Myocyte (in vitro differentiated cells): ENCODE measurements around the gene GTF3A. TPM values are rescaled to one million over a fixed set of nuclear protein-coding genes. Genes with fewer than 3 reads are reported as not detected.

Experiments
- DNase-seq: peaks from one replicate; pipeline ENCODE4 v3.0.0-alpha.2; 2012; ENCODE audit warnings: low read depth
- total RNA-seq: library from RNA; depleted of rRNA; stranded (reverse); fragments of >200 nt; gene quantifications from 2 replicates; pipeline ENCODE4 v1.2.3, GENCODE V29; 2014

The GTF3A gene
- total RNA-seq, 1 donor from 2014 or later: 279 TPM

DNA sequence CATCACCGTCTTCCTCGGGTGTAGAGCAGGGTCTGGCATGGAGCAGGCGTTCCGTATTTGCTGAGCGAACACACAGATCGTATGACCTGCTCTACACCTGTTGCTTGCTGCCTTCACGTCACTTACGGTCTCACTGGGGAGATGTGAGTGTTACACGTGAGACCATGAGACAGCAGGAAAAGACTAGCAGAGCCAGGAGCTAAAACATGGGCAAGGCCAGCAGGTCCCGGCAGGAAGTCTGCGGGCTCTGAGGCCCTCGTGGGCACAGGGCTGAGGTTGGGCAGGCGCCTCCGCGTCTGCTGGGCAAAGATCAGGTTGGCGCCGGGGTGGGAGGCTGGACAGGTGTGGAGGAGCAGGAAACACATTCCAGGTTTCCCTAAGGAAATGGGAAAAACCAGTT lies 19.7 kb upstream of the GTF3A start:
- DNase-seq: no peak

DNA sequence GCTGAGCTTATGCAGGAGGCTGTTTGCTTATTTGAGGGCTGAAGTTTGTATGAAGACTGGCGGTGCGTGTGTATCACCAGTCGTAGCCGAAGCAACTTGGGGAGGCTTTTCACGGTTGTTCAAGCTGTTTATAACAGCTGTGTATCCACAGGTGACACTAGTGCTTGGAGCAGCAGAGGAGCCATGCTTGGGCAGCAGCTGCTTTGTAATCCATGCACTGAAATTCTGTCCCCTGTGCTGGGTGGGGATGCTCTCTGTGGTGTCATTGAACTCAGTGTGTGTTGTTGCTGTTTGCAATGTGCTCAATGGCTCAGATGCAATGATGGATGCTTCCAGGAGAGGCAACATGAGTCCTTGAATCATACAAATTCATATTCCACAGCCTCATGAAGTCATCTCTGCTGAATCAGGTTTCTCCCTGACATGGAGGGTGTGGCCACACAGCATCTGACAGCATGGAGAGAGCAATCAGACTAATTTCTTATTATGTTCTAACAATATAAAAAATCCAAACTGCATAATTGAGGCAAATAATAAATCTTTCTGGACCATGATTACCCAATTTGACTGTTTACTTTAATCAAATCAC lies 18.8 kb upstream of the GTF3A start:
- DNase-seq: no peak

DNA sequence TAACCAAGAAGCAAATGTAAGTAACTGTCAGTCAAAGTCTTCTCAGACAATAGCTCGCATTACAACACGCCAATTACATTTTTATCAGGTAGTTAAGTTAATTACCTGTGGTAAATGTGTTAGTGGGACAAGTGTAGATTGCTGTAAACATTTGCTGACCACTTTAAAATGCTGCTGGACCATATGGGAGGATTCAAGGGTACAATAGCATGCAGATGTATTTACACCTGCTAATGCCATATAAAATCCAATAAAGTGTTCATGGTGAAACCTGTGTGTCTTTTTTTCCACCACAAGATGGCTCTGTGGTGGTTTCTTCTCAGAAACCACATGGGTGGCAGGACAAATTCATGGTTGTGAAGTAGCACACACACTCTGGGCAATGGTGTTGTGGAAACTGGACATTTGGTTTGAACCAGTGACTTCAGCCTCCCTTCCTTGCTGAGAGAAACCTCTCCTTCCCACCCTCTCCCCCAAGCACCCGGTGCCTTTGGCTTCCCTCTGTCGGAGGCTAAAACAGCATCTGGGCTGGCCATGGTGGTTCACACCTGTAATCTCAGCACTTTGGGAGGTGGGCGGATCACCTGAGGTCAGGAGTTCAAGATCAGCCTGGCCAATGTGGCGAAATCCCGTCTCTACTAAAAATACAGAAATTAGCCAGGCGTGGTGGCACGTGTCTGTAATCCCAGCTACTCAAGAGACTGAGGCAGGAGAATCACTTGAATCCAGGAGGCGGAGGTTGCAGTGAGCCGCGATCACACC lies 18.1 kb upstream of the GTF3A start:
- peak; percentile 64 for DNase-seq

DNA sequence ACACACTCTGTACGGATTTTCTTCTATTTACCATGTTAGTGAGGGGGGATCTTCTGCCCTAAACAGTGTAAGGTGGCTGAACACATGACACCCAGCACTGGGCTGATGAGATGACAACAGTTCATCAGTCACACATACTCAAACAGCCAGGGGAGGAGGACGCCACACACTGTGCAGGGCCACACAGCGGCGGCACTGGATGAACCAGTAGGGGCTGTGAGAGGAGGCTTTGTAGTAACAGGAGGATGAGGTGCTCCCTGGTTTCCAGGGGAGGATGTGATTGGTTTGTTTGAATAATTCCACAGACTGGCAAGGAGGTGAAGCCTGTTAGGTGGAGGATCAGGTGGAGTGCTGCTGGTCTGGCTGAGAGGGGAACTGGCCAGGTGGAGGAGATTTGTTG lies 16.3 kb upstream of the GTF3A start:
- no peak for DNase-seq

DNA sequence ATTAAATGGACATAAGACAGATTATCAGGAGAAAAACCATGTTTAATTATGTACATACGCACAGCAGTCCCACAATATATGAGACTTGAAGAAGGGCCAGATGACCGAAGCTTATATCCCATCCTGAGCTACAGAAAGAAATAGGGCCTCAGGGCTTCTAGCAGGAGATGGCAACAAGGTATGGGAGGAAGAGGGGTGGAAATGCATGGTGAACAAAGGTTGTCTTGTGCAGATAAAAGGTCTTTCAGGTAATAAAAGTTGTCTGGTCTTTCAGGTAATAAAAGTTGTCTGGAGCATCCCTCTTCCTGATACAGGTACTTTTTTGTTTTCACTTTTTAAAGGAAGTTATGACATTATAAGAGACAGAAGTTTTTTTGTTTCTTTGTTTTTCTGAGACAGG lies 15.4 kb upstream of the GTF3A start:
- DNase-seq: no peak

DNA sequence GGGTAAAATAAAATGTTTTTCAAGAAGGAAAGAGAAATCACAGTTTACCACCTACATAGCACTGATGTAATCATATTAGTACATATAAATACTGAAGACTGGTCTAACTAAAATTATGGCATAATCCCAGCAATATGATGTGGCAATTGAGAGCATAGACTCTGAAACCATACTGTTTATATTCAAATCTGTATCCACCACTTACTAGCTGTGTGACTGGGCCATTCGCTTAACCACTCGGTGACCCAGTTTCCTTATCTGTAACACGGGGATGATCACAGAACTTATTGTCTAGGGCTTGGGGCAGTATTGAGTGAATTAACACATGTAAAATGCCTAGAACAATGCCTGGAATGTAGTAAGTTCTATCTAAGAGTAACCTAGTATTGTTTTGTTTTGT lies 13.1 kb upstream of the GTF3A start:
- no peak for DNase-seq

DNA sequence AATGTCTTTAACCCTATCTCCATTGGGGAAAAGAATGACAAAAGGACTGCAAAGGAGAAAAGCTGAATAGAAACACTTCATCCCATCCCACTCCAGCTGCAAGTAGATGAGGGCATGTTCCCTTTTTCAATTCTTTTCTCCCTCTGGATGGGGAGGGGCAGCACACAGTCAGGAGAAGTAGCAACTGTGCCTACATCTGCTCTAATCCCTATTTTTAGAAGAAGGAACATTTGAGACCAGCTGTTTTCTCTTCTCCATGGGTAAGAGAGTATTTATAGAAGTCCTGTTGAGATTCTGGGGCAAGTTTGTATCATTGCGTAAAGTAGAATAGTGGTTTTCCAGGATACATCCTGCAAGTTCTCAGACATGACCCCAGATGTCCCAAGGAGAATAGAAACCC lies 9.3 kb upstream of the GTF3A start:
- peak; percentile 89 for DNase-seq

DNA sequence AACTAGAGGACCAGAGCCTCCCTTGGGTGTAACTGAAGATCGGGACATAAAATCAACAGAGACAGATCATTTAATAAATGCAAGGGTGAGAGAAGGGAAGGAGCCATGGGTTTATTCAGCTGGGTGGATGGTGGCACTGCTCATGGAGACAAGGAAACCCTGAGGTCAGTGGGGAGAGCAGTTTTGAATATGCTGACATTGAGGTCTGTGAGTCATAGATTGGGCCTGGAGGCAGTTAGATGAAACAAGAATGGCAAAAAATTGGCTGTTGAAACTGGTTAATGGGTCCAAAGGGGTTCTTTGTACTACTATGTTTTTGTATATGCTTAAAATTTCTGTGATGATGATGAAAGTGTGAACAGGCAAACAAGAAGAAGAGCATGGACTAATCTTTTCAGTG lies 5.1 kb upstream of the GTF3A start:
- no peak for DNase-seq

DNA sequence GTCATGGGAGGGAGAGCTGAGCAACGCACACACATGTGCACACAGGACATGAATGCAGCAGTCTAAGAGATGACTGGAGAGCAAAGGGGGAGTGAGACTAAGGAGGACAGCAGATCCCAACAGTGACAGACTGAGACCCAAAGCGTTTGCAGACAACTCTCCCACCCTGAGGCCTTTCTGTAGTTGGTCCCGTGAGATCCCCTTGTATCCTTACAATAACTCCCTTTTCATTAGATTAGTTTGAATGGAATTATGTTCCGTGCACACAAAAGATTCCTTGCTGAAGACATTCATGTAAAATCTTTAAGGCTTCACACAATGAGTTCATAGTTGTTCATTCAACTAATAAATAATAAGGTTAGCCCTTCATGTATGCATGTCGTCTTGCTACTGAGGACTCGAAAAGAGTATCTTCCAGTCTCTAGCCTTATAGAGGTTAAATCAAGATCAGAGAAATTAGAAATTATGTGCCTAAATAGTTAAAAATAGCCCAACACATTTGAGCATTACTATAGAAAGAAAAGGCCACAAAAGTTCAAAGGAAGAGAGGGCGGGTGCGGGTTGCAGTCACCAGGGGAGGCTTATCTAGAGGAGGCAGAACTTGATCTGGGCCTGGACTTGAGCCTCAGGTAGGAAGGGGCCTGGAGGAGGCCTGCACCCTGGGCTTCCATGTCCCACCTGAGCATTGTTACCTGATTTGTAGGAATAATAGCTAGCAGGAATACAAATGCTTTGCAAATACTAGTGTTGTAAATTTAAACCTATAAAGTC lies 3.1 kb upstream of the GTF3A start:
- no peak for DNase-seq

DNA sequence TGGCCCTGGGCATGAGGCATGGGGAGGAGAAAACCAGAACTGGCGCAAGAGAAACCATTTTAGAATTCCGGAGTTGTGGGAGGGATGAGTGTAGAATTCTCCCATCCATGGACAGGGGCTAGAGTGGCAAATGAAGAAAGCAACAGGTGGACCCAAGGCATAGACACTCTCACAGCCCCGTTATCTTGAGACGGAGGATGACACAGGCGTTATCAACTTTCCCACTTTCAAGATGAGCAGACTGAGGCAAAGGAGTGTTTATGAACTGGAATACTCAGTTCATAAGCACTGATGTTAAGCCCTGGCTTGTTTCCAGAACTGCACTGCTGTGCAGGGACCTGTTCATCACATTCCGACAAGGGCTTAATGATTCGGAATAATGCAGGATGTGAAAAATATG lies 1.1 kb upstream of the GTF3A start:
- no peak for DNase-seq

DNA sequence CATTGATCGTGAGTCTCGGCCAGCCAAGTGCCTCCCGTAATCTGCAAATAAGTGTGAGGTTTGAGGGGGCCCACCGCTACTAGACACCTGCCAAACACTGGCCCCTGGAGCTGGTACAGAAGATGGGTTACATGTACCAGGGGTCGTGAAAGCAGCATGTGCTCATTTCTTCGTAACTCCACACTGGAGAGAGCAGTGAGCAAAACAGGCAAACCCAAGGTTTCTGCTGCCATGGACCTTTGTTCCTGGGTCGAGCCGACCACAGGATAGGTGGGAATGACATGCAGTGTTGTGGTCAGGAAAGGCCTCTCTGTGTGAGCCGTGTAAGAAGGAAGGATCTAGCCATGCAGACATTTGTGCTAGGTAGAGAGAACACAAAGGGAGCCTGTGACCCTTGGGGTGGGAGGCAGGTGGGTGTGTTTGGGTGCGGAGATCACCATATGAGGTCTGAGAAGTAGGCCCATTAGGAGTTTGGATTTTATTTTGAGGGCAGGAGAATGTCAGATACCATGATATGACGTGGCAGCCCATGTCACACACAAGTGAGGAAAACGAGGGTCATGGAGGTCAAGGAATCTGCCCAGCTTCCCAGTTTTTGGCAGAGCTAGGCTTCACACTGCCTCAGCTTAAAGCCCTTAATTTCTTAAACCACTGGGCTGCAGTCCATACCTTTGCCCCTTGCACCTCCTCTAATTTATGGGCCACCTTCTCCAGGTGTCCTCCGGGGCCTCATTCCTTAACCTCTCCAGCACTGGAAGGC lies 919 bp downstream of the GTF3A start:
- DNase-seq: no peak

DNA sequence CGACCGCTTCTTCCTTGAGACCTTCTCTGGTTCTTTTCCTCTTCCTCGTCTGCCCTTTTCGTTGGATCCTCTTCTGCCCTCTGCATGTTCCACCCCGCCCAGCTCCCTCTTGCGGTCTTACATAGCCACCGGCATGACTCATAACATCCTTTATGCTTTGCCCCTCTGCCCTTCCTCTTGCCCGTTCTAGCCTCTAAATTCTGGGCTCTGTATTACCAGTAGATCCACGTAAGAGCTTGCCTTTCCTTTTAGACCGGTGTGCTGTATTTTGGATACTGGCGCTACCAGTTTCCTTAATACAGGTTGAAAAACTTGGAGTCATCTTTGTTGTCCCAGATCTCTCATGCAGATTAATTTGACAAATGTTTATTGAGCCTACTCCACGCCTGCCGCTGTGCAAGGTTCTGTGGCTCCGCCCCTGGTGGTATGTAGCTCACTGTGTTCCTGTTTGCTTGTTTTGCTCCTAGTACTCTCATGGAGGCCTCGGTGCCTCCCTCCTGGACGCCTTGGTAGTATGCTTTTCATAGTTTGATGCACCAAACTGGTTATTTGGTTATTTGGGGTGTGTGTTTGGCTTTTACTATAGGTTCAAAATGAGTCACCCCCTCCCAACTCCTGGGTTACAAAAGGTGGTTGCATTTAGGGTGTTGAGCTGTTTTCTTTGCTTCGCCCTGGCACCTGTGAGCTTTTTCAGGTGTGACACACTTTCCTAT lies 1.7 kb downstream of the GTF3A start:
- DNase-seq: peak; percentile 87

DNA sequence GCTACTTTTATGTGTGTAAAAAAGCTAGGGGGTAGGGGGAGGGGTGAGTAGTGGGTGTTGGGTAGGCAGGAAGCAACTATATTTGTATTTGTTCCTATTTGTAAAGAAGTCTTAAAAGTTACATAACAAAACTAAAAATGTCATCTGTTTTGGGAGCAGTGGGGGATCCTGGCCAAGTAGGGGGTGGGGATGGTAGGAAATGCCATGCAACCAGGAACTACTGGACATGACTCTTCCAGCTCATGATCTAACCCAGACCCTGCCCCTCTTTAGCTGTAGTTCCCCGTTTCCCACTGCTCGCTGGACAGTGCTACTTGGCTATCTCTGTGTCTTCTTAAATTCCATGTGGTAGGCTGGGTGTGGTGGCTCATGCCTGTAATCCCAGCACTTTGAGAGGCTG lies 3.2 kb downstream of the GTF3A start:
- no peak for DNase-seq

DNA sequence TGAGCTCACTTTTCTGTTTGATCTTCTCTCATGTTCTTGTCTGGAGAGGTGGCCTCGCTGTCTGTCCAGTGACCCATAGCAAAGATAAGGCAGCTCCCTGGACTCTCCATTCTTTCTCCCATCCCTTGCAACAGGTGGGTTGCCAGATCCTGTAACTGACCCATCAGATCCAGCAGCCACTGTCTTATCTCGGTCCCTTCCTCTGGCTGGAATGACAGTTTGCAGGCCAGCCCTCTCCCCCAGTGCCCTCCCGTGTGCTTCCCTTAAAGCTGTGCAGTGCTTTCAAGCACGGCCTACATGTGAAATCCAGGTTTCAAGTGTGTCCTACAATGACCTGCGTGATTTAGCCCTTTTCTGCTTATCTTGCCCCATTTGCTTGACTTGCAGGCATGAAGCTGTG lies 3.7 kb downstream of the GTF3A start:
- DNase-seq: no peak

DNA sequence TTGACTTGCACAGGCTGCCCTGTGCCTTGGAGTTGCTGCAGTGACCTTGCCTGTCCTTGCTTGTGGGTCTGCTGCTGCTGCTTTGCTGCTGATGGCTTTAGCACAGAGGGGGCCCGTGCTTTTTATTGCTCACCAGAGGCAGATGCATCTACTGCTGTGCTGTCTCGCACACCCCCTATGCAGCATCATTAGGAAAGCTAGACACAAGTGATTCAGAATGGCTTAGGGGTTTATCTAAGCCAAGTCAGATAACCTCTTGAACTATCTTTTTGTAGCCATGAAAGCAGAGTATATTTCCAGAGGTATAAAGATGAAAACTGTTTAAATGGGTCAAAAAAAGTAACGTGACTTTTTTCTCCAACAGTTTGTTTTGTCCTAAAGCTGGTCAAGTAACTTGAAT lies 7.8 kb downstream of the GTF3A start:
- no peak for DNase-seq

DNA sequence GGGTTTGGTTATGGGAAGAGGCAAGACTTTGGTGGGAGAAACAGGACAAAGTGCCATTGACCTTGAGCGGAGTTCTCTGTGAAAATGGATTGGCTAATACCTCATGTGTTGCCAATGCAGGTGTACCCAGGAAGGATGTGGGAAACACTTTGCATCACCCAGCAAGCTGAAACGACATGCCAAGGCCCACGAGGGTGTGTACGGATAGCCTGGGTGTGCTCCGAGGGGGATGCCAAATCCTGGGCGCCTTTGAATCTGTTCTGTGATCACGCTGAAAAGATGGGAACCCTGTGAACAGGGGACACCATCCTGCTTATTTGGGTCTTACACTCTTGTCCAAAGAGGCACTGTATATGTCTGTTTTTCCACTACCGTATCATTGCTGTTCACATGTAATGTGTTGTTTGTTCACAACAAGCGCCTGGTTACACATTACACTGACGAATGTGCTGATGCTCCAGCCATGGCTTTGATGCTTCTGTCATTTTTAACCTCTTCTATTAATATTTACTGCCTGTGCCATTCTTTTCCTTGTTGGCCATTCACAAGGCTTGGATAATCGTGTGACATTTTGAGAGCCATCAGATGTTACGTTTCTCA lies 8.3 kb downstream of the GTF3A start:
- DNase-seq: no peak

DNA sequence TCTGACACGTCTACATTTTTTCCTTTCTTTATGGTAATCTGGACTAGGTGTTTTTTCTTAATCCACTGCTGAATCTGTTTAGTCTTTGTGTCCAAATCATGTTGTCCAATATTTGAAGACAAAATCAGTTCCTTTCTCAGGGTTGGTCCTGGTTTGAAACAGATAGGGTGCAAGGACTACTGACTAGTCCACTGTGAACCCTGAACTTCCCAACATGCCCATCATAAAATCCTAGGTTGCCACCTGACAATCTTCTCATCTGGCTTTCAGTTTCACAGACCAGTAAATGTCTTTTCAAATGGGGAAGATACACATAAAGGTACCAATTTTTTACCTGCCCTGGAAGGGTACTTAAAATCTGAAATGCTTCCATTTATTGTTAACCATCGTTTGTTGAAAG lies 12.7 kb downstream of the GTF3A start:
- no peak for DNase-seq

DNA sequence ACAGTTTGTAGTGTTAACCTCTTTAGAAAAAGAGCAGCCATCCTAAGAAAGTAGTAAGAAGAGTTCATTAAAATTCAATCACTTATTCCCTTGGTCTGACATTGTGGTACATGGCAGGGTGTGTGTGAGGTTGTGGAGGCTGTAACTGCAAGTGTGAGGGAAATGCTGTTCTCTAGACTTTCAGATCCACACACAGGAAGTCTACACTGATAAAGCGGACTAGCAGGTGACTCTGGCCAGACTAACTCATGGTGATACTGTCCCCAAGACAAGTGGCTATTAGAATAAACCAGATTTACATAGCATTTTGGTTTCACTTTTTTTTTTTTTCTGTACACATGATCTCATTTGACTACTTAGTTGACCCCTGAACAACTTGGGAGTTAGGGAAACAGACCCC lies 16.0 kb downstream of the GTF3A start:
- DNase-seq: no peak

DNA sequence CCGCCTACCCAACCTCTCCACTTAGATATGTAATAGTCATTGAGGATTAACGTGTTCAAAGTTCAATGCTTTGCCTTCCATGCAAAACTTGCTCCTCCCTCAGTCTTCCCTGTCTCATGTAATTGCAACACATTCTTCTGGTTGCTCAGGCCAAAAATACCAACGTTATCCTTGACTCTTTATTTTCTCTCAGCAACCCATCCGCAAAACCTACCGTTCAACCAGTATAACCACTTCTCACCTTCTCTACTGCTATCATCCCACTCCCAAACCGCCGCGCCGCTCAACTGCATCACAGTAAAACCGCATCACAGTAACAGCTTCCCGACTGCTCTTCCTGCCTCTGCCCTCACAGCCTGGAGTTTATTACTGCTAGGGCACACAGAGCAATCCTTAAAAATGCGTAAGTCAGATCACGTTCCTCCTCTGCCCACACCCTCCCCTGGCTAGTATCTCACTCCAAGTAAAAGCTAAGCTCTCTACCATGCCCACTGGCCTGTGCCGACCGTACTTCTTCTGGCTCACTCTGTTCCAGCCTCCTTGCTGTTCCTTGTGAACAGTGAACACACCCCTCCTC lies 17.7 kb downstream of the GTF3A start:
- no peak for DNase-seq

DNA sequence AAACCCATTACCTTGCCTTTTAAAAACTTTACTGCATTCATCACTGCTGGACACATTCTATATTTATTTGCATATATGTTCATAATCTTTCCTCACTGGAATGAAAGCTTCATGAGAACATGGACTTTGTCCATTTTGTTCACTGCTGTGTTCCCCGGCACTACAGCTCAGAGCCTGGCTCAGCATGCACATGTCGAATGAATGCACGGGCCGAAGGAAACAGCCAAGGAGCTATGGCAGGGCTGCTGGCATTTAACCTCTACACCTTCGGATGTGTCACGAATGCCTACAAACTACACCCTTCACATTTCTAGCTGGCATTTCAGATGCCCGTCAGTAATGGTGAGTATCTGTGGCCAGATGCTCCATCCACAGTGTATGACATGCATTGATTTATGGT lies 18.4 kb downstream of the GTF3A start:
- DNase-seq: no peak
